HepG2 (cell line): ENCODE measurements around the gene SLC26A2. TPM values are rescaled to one million over a fixed set of nuclear protein-coding genes. Genes with fewer than 3 reads are reported as not detected.

ENCODE experiments used
- ARID2 ChIP-seq: sonication (generic); formaldehyde crosslinking; IDR thresholded peaks from 2 replicates; pipeline ENCODE4 v1.8.1; 2022; ENCODE audit warnings: mild to moderate bottlenecking, missing genetic modification reagents, borderline replicate concordance
- HMG20A ChIP-seq: IDR thresholded peaks from 2 replicates; pipeline ENCODE4 v1.6.1; 2016; ENCODE audit warnings: borderline replicate concordance
- HMGA1 ChIP-seq: sonication (generic); formaldehyde crosslinking; conservative IDR thresholded peaks from 2 replicates; pipeline ENCODE4 v1.4.0; 2020; ENCODE audit warnings: missing genetic modification reagents
- HNRNPLL ChIP-seq: fragments of 200-400 bp; formaldehyde crosslinking; IDR thresholded peaks from 2 replicates; pipeline ENCODE4 v1.6.1; 2017; ENCODE audit warnings: mild to moderate bottlenecking, low read depth, low read length; ENCODE audit not compliant: poor library complexity, severe bottlenecking
- KAT8 ChIP-seq: IDR thresholded peaks from 2 replicates; pipeline ENCODE4 v1.6.1; 2016; ENCODE audit warnings: missing genetic modification reagents, missing compliant biosample characterization
- NFYB ChIP-seq: sonication (generic); formaldehyde crosslinking; IDR thresholded peaks from 2 replicates; pipeline ENCODE4 v1.4.0; 2020; ENCODE audit warnings: missing genetic modification reagents
- NKX3-1 ChIP-seq: sonication (generic); formaldehyde crosslinking; IDR thresholded peaks from 2 replicates; pipeline ENCODE4 v1.5.0; 2020; ENCODE audit warnings: missing genetic modification reagents
- PHF20 ChIP-seq: sonication (generic); formaldehyde crosslinking; IDR thresholded peaks from 2 replicates; pipeline ENCODE4 v1.5.0; 2020; ENCODE audit warnings: mild to moderate bottlenecking, missing genetic modification reagents
- POLR2A ChIP-seq, 2 experiments: IDR thresholded peaks; 2 replicates each; pipeline ENCODE4 v1.6.1; 2011; ENCODE audit warnings: low read depth in 2 of 2, low read length in 2 of 2, mild to moderate bottlenecking in 1 of 2, moderate library complexity in 1 of 2; ENCODE audit not compliant: insufficient read depth in 1 of 2
- RXRB ChIP-seq: IDR thresholded peaks from 2 replicates; pipeline ENCODE4 v1.6.1; 2016; ENCODE audit warnings: borderline replicate concordance, missing genetic modification reagents, missing compliant biosample characterization
- SALL1 ChIP-seq: sonication (generic); formaldehyde crosslinking; IDR thresholded peaks from 2 replicates; pipeline ENCODE4 v1.8.0; 2022; ENCODE audit warnings: mild to moderate bottlenecking, missing genetic modification reagents
- SATB2 ChIP-seq: sonication (generic); formaldehyde crosslinking; IDR thresholded peaks from 2 replicates; pipeline ENCODE4 v1.5.0; 2020; ENCODE audit warnings: missing genetic modification reagents
- SUZ12 ChIP-seq: fragments of 150-350 bp; IDR thresholded peaks from 2 replicates; pipeline ENCODE4 v1.6.1; 2014; ENCODE audit warnings: low read depth, low read length
- ZFP62 ChIP-seq: sonication (generic); formaldehyde crosslinking; IDR thresholded peaks from 2 replicates; pipeline ENCODE4 v1.4.0; 2020; ENCODE audit warnings: missing genetic modification reagents
- ZKSCAN1 ChIP-seq: fragments of 150-350 bp; IDR thresholded peaks from 2 replicates; pipeline ENCODE4 v1.6.1; 2014; ENCODE audit warnings: low read length
- ZNF12 ChIP-seq: sonication (generic); formaldehyde crosslinking; IDR thresholded peaks from 2 replicates; pipeline ENCODE4 v1.5.0; 2020; ENCODE audit warnings: missing genetic modification reagents
- ZNF160 ChIP-seq: sonication (generic); formaldehyde crosslinking; IDR thresholded peaks from 2 replicates; pipeline ENCODE4 v1.8.0; 2022; ENCODE audit warnings: mild to moderate bottlenecking, inconsistent platforms, missing genetic modification reagents
- ZNF263 ChIP-seq: sonication (generic); formaldehyde crosslinking; IDR thresholded peaks from 2 replicates; pipeline ENCODE4 v1.4.0; 2020; ENCODE audit warnings: missing genetic modification reagents
- ZNF543 ChIP-seq: sonication (generic); formaldehyde crosslinking; IDR thresholded peaks from 2 replicates; pipeline ENCODE4 v1.4.0; 2020; ENCODE audit warnings: mild to moderate bottlenecking, missing genetic modification reagents
- ZNF652 ChIP-seq: IDR thresholded peaks from 2 replicates; pipeline ENCODE4 v1.6.1; 2016; ENCODE audit warnings: low read depth, borderline replicate concordance
- ZNF780A ChIP-seq: sonication (generic); formaldehyde crosslinking; IDR thresholded peaks from 2 replicates; pipeline ENCODE4 v1.8.0; 2022; ENCODE audit warnings: mild to moderate bottlenecking, missing genetic modification reagents, moderate library complexity
- polyA plus RNA-seq, 8 experiments: library from polyadenylated mRNA; depleted of rRNA in 3 of 8; stranded (reverse) in 7 of 8; unstranded in 1 of 8; fragments of >200 nt; fragmentation: Illumina TruSeq in 4 of 8; extraction: Trizol in 4 of 8; gene quantifications; 2 replicates each; pipeline versions ENCODE4 v1.2.1 to v1.2.3, GENCODE V29; 2011 to 2016; ENCODE audit warnings: low read depth in 4 of 8, missing spikeins in 1 of 8, mixed read lengths in 1 of 8; ENCODE audit not compliant: insufficient read depth in 1 of 8
- total RNA-seq, 5 experiments: library from RNA; depleted of rRNA; stranded (reverse); fragments of >200 nt; fragmentation: Illumina TruSeq; extraction: Trizol; gene quantifications; 2 replicates each; pipeline ENCODE4 v1.2.3, GENCODE V29; 2016; ENCODE audit warnings: low read depth in 1 of 5
- TF ChIP-seq, protein P1 (sequence below): sonication (generic); formaldehyde crosslinking; IDR thresholded peaks from 2 replicates; pipeline ENCODE4 v1.8.1; 2023; ENCODE audit warnings: mild to moderate bottlenecking, moderate library complexity, missing genetic modification reagents
- TF ChIP-seq, protein P2 (sequence below): sonication (generic); formaldehyde crosslinking; IDR thresholded peaks from 2 replicates; pipeline ENCODE4 v1.4.0; 2020; ENCODE audit warnings: mild to moderate bottlenecking, missing genetic modification reagents
- TF ChIP-seq, protein P3 (sequence below): sonication (generic); formaldehyde crosslinking; IDR thresholded peaks from 2 replicates; pipeline ENCODE4 v1.9.0; 2021; ENCODE audit warnings: missing genetic modification reagents, borderline replicate concordance
- TF ChIP-seq, protein P4 (sequence below): sonication (generic); formaldehyde crosslinking; IDR thresholded peaks from 2 replicates; pipeline ENCODE4 v1.8.0; 2022; ENCODE audit warnings: missing genetic modification reagents, mild to moderate bottlenecking, borderline replicate concordance
- TF ChIP-seq, protein P5 (sequence below): sonication (generic); formaldehyde crosslinking; IDR thresholded peaks from 2 replicates; pipeline ENCODE4 v1.8.0; 2022; ENCODE audit warnings: missing genetic modification reagents, mild to moderate bottlenecking, moderate library complexity, borderline replicate concordance

Gene SLC26A2
- total and polyA plus RNA-seq, 2 of the 13 experiments (the other 11 are each of a cell fraction or from before 2014, with no cell fraction given): 2.2 to 7.9 TPM

DNA sequence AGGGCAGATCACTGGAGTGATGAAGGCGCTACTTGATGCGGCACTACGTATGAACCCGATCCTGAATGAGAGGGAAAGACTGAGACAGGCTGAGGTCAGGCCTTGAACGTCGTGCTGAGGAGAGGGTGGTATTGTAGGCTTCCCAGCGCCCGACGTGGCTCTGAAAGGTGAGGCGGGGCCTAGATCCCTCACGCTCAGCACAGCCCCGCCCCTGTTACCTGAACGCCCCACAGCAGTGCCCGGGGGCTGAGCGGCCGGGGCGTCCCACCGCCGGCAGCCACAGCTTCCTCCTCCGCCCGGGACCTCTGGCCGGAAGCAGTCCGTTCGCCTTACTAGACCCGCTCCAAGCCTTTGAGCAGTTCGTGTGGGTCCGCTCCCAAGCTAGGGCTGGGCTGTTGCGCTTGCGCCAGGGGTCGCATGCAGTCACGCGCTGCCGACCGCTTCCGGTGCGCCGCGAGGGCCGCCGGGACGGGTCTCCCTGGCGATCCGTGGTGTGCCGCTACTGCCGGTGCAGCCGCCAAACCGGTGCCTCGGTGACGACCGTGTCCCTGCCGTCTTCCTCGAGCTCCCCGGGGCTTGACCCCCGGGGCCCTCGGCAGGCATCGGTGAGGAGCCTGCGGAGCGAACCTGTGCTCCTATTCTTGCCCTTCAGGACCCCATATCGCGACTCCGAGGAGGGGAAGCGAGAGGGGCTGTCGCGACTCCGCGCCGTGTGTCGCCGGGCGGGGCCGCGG is 39.9 kb downstream of the SLC26A2 start, which contains the start of the genes HMGXB3 and TIGD6 (continued):
- TF ChIP-seq, protein P1, sequence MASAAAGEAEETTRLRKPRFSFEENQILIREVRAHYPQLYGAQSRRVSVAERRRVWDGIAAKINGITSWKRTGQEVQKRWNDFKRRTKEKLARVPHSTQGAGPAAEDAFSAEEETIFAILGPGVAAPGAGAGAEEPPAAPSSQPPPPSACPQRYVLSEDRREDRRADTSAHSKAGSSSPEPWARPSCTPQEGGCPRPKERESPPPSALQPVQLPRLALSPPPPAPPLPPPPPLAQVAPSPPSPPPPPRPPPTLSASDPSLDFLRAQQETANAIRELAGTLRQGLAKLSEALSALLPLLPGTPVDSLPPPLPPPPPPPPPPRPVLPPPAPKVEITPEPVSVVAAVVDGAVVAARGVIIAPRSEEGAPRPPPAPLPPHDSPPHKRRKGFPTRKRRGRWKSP (CRISPR knock-in tag): peak; percentile 71; the same call in 1 of the 2 replicates
- TF ChIP-seq ZFP62 (no peak), POLR2A (IDR thresholded peaks at IDR 0.05; ENCODE audit: insufficient read depth in 1 of 2, low read depth in 2 of 2, low read length in 2 of 2) (peak; percentile 84 to 85), PHF20 (peak; percentile 97), SUZ12 (no peak), RXRB (CRISPR knock-in tag) (peak; percentile 78; the same call in 1 of the 2 replicates), KAT8 (CRISPR knock-in tag) (peak; percentile 99), ZNF263 (CRISPR knock-in tag) (no peak), SATB2 (CRISPR knock-in tag) (no peak), HMG20A (CRISPR knock-in tag) (no peak), ZNF160 (CRISPR knock-in tag) (peak; percentile 23; the same call in 1 of the 2 replicates), HMGA1 (CRISPR knock-in tag) (no peak), SALL1 (peak; percentile 89), NFYB (CRISPR knock-in tag) (peak; percentile 12; the same call in 1 of the 2 replicates), ARID2 (no peak; the same call in 1 of the 2 replicates), NKX3-1 (CRISPR knock-in tag) (no peak; the same call in 1 of the 2 replicates), ZNF780A (no peak), HNRNPLL (peak; percentile 73), ZNF12 (CRISPR knock-in tag) (no peak), ZNF652 (CRISPR knock-in tag) (peak; percentile 57; the same call in 1 of the 2 replicates), ZNF543 (CRISPR knock-in tag) (no peak), ZKSCAN1 (no peak)
- TF ChIP-seq, protein P2, sequence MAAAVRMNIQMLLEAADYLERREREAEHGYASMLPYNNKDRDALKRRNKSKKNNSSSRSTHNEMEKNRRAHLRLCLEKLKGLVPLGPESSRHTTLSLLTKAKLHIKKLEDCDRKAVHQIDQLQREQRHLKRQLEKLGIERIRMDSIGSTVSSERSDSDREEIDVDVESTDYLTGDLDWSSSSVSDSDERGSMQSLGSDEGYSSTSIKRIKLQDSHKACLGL (CRISPR knock-in tag): peak; percentile 49; the same call in 1 of the 2 replicates
- TF ChIP-seq, protein P3, sequence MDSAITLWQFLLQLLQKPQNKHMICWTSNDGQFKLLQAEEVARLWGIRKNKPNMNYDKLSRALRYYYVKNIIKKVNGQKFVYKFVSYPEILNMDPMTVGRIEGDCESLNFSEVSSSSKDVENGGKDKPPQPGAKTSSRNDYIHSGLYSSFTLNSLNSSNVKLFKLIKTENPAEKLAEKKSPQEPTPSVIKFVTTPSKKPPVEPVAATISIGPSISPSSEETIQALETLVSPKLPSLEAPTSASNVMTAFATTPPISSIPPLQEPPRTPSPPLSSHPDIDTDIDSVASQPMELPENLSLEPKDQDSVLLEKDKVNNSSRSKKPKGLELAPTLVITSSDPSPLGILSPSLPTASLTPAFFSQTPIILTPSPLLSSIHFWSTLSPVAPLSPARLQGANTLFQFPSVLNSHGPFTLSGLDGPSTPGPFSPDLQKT (CRISPR knock-in tag): no peak
- TF ChIP-seq, protein P4, sequence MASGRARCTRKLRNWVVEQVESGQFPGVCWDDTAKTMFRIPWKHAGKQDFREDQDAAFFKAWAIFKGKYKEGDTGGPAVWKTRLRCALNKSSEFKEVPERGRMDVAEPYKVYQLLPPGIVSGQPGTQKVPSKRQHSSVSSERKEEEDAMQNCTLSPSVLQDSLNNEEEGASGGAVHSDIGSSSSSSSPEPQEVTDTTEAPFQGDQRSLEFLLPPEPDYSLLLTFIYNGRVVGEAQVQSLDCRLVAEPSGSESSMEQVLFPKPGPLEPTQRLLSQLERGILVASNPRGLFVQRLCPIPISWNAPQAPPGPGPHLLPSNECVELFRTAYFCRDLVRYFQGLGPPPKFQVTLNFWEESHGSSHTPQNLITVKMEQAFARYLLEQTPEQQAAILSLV (CRISPR knock-in tag): peak; percentile 91
- TF ChIP-seq, protein P5, sequence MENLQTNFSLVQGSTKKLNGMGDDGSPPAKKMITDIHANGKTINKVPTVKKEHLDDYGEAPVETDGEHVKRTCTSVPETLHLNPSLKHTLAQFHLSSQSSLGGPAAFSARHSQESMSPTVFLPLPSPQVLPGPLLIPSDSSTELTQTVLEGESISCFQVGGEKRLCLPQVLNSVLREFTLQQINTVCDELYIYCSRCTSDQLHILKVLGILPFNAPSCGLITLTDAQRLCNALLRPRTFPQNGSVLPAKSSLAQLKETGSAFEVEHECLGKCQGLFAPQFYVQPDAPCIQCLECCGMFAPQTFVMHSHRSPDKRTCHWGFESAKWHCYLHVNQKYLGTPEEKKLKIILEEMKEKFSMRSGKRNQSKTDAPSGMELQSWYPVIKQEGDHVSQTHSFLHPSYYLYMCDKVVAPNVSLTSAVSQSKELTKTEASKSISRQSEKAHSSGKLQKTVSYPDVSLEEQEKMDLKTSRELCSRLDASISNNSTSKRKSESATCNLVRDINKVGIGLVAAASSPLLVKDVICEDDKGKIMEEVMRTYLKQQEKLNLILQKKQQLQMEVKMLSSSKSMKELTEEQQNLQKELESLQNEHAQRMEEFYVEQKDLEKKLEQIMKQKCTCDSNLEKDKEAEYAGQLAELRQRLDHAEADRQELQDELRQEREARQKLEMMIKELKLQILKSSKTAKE (CRISPR knock-in tag): no peak; the same call in 1 of the 2 replicates
